Body of pancreas (tissue), 4 donors: ENCODE results near the gene PSME2.

ENCODE experiments used
- POLR2A ChIP-seq, 3 donors: fragments of 450-650 bp; IDR thresholded peaks; one replicate each; pipeline ENCODE4 v1.6.1; 2016; ENCODE audit warnings: antibody characterized with exemption in 3 of 3, mild to moderate bottlenecking in 2 of 3
- TF ChIP-seq, protein P1 (sequence below), 7 experiments: fragments of 450-650 bp in 4 of 7; fragments of 200-600 bp in 3 of 7; sonication (generic) in 3 of 7; IDR thresholded peaks; one replicate each; pipeline ENCODE4 v1.5.1; 2016 to 2019; ENCODE audit warnings: antibody characterized with exemption in 7 of 7

DNA sequence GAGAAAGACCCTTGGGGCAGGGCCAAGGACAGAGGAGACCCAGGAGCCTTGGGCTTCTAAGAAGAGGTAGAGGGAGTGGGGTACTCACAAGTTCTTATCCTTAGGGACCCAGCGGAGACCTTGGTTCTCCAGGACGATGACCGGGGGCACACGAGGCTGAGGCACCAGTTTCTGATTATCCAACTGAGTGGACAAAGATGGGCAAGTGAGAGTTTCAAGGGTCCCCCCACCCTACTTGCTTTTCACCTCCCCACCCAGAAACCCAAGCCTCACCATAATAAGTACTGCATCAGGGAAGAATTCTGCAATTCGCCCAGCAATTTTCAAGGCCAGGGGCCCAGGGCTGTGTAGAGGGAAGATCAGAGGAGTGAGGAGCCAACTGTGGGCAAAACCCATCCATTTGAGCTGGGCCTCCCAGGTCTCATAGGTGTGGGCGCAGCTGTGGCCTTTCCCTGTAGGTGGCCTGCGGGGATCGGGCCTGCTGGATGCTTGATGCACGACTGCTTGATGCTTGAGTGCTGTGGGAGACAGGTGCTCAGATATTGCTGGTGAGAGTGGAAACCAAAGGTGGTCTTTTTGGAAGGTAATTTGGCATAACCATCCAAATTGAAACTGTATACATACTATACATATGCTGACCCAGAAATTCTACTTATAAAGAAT lies 7.0 kb downstream of the PSME2 start:
- TF ChIP-seq POLR2A (IDR thresholded peaks at IDR 0.05) = no peak
- TF ChIP-seq, protein P1, sequence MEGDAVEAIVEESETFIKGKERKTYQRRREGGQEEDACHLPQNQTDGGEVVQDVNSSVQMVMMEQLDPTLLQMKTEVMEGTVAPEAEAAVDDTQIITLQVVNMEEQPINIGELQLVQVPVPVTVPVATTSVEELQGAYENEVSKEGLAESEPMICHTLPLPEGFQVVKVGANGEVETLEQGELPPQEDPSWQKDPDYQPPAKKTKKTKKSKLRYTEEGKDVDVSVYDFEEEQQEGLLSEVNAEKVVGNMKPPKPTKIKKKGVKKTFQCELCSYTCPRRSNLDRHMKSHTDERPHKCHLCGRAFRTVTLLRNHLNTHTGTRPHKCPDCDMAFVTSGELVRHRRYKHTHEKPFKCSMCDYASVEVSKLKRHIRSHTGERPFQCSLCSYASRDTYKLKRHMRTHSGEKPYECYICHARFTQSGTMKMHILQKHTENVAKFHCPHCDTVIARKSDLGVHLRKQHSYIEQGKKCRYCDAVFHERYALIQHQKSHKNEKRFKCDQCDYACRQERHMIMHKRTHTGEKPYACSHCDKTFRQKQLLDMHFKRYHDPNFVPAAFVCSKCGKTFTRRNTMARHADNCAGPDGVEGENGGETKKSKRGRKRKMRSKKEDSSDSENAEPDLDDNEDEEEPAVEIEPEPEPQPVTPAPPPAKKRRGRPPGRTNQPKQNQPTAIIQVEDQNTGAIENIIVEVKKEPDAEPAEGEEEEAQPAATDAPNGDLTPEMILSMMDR (IDR thresholded peaks at IDR 0.05) = no peak
